Stomach (tissue), 9 donors: ENCODE measurements around the gene STX1A. TPM values are rescaled to one million over a fixed set of nuclear protein-coding genes. Genes with fewer than 3 reads are reported as not detected.
"Not testable (repeated sequence)": the region's sequence is repeated elsewhere in the genome, so short reads cannot be mapped to it uniquely, and the experiment has no call there.

Source experiments
- DNase-seq, 2 donors: peaks; one replicate each; pipeline versions ENCODE4 v3.0.0 to v3.0.0-alpha.2; 2013 to 2019
- H3K27ac ChIP-seq, 5 donors: fragments of 200-600 bp in 4 of 5; sonication (generic) in 4 of 5; one replicate each; pipeline ENCODE4 v1.5.1; 2013 to 2019; ENCODE audit warnings: mild to moderate bottlenecking in 1 of 5, moderate library complexity in 1 of 5
- H3K27me3 ChIP-seq, 3 donors: fragments of 200-600 bp; sonication (generic); one replicate each; pipeline ENCODE4 v1.5.1; 2017 to 2019; ENCODE audit warnings: mixed run types in 1 of 3
- H3K36me3 ChIP-seq, 4 donors: fragments of 200-600 bp; sonication (generic); 1 replicate in 3 of 4; 2 replicates in 1 of 4; pipeline ENCODE4 v1.5.1; 2016 to 2019
- H3K4me1 ChIP-seq, 4 donors: fragments of 200-600 bp; sonication (generic); one replicate each; pipeline ENCODE4 v1.5.1; 2016 to 2019
- H3K4me3 ChIP-seq, 4 donors: fragments of 200-600 bp; sonication (generic) in 3 of 4; one replicate each; pipeline ENCODE4 v1.5.1; 2016 to 2019; ENCODE audit warnings: mild to moderate bottlenecking in 1 of 4
- H3K9me3 ChIP-seq, 4 donors: fragments of 200-600 bp; sonication (generic); one replicate each; pipeline ENCODE4 v1.5.1; 2016 to 2019
- EP300 ChIP-seq: sonication (generic); formaldehyde crosslinking; IDR thresholded peaks from one replicate; pipeline ENCODE4 v1.6.1; 2017; ENCODE audit warnings: antibody characterized with exemption
- POLR2A ChIP-seq, 4 donors: fragments of 450-650 bp; IDR thresholded peaks; one replicate each; pipeline ENCODE4 v1.6.1; 2016; ENCODE audit warnings: antibody characterized with exemption in 4 of 4, control low read depth in 2 of 4, mild to moderate bottlenecking in 1 of 4, moderate library complexity in 1 of 4
- POLR2AphosphoS5 ChIP-seq, 3 donors: sonication (generic); formaldehyde crosslinking; IDR thresholded peaks; one replicate each; pipeline ENCODE4 v1.6.1; 2016; ENCODE audit warnings: antibody characterized with exemption in 3 of 3
- WGBS, 5 donors: extraction: QIAGEN DNeasy Blood & Tissue Kit in 3 of 5; methylation state at CpG; one replicate each; pipeline versions ENCODE4 v1.1.5 to v1.1.7; 2013 to 2018; 5-methylcytosine and 5-hydroxymethylcytosine counted together
- intact Hi-C: fragments of 100-400 bp; cut with DNase I; formaldehyde crosslinking; loops from one replicate; pipeline ENCODE4 v1.15.1; 2023; ENCODE audit warnings: low total_unique reads
- polyA plus RNA-seq, 3 donors: library from polyadenylated mRNA; stranded (reverse); fragments of 200-250 nt; gene quantifications; one replicate each; pipeline ENCODE4 v1.2.3, GENCODE V29; 2013
- total RNA-seq, 5 donors: library from RNA; depleted of rRNA; stranded (reverse); fragments of >200 nt; gene quantifications; one replicate each; pipeline versions ENCODE4 v1.1.0 to v1.2.3, GENCODE V29; 2014 to 2016
- TF ChIP-seq, protein P1 (sequence below), 7 experiments: fragments of 450-650 bp in 4 of 7; fragments of 200-600 bp in 3 of 7; sonication (generic) in 3 of 7; IDR thresholded peaks; one replicate each; pipeline ENCODE4 v1.5.1; 2016 to 2019; ENCODE audit warnings: antibody characterized with exemption in 7 of 7, control low read depth in 2 of 7, mild to moderate bottlenecking in 1 of 7
- donor health status: healthy with polysubstance abuse.
- donor health status: Bipolar disorder and iron deficiency.
- donor health status: healthy.

The STX1A gene
- total and polyA plus RNA-seq, 8 donors = 1.1 to 57.2 (median 4.2) TPM; not detected in 1

DNA sequence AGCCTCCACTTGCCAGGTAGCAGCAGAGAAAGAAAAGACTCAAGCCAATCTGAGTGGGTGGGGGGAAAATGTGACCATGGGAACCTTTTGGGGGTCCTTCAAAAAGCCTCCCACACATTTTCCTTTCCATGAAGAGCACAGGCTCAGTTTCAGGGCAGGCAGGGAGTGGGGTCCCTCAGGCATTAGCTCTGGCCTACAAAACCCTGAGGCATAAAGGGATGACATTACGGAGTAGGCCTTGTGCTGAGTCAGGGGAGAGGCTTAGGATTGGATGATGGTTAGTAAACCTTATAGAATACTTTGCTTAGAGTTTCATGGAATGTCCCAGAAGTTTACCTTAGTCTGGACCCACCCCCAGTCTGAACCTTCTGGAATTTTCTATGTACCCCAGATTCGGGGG is 39.8 kb downstream of the STX1A start:
- intact Hi-C loops = no loop called here
- H3K27me3 ChIP-seq = no peaks in the 10 kb centered on the region
- no peak for DNase-seq
- H3K4me3 ChIP-seq = no peak overlapping the region
- peaks cover 22 to 53% (median 48%) of the 10 kb centered on the region in 4 donors for H3K4me1 ChIP-seq
- peaks cover 0 to 26% (median 16%) of the 10 kb centered on the region in 4 donors for H3K36me3 ChIP-seq
- H3K27ac ChIP-seq = no peak overlapping the region
- no peaks in the 10 kb centered on the region for H3K9me3 ChIP-seq
- 78 to 94% (median 89%) methylated on average over 2 of the region's 2 CpGs for WGBS, 5 donors
- TF ChIP-seq POLR2AphosphoS5 (IDR thresholded peaks at IDR 0.05) (no peak), EP300 (no peak), POLR2A (IDR thresholded peaks at IDR 0.05) (no peak)
- TF ChIP-seq, protein P1, sequence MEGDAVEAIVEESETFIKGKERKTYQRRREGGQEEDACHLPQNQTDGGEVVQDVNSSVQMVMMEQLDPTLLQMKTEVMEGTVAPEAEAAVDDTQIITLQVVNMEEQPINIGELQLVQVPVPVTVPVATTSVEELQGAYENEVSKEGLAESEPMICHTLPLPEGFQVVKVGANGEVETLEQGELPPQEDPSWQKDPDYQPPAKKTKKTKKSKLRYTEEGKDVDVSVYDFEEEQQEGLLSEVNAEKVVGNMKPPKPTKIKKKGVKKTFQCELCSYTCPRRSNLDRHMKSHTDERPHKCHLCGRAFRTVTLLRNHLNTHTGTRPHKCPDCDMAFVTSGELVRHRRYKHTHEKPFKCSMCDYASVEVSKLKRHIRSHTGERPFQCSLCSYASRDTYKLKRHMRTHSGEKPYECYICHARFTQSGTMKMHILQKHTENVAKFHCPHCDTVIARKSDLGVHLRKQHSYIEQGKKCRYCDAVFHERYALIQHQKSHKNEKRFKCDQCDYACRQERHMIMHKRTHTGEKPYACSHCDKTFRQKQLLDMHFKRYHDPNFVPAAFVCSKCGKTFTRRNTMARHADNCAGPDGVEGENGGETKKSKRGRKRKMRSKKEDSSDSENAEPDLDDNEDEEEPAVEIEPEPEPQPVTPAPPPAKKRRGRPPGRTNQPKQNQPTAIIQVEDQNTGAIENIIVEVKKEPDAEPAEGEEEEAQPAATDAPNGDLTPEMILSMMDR (IDR thresholded peaks at IDR 0.05) = no peak

DNA sequence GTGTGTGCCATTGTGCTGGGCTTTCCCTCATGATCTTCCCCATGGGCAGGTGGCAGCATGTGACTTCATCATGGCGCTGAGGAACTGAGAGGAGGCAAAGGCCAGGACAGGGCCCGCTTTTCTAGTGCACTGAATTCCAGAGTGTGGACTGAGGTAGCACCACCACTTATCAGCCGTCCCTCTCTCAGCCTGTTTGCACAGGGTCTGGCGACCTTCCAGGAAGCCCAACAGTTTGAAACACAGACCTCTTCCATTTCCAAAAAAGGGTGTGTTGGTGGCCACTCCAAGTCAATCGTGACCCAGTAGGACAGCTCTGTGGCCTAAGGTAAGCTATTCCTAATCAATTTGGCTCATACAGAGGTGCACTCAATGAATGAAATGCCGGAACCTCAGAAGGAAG is 40.6 kb downstream of the STX1A start:
- H3K4me1 ChIP-seq = peaks cover 17 to 44% (median 39%) of the 10 kb centered on the region in 4 donors
- no peaks in the 10 kb centered on the region for H3K9me3 ChIP-seq
- H3K36me3 ChIP-seq = peaks cover 0 to 26% (median 16%) of the 10 kb centered on the region in 4 donors
- TF ChIP-seq POLR2AphosphoS5 (IDR thresholded peaks at IDR 0.05) = no peak
- TF ChIP-seq, protein P1 (IDR thresholded peaks at IDR 0.05) = no peak
- no peak for TF ChIP-seq POLR2A (IDR thresholded peaks at IDR 0.05)
- no peak for TF ChIP-seq EP300
- H3K27ac ChIP-seq = no peak overlapping the region
- WGBS, 5 donors = 40 to 66% (median 55%) methylated on average over 6 of the region's 6 CpGs
- intact Hi-C loops = no loop called here
- H3K27me3 ChIP-seq = no peaks in the 10 kb centered on the region
- no peak overlapping the region for H3K4me3 ChIP-seq
- no peak for DNase-seq

DNA sequence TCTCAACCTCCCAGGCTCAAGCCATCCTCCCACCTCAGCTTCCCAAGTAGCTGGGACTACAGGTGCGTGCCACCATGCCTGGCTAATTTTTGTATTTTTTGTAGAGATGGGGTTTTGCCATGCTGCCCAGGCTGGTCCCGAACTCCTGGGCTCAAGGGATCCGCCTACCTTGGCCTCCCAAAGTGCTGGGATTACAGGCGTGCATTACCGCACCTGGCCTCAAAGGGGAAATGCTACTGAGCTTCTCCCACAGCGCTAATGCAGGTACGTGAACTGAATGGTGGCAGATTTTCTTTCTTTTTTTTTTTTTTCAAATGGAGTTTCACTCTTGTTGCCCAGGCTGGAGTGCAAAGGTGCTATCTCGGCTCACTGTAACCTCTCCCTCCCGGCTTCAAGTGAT is 43.4 kb downstream of the STX1A start:
- WGBS, 5 donors = 61 to 68% (median 63%) methylated on average over 9 of the region's 9 CpGs
- H3K27ac ChIP-seq, intact Hi-C loops, H3K9me3 ChIP-seq, H3K27me3 ChIP-seq, DNase-seq, H3K4me3 ChIP-seq: not testable (repeated sequence)
- H3K36me3 ChIP-seq = peaks cover 0 to 26% (median 16%) of the 10 kb centered on the region in 4 donors
- peaks cover 2 to 25% (median 21%) of the 10 kb centered on the region in 4 donors for H3K4me1 ChIP-seq

DNA sequence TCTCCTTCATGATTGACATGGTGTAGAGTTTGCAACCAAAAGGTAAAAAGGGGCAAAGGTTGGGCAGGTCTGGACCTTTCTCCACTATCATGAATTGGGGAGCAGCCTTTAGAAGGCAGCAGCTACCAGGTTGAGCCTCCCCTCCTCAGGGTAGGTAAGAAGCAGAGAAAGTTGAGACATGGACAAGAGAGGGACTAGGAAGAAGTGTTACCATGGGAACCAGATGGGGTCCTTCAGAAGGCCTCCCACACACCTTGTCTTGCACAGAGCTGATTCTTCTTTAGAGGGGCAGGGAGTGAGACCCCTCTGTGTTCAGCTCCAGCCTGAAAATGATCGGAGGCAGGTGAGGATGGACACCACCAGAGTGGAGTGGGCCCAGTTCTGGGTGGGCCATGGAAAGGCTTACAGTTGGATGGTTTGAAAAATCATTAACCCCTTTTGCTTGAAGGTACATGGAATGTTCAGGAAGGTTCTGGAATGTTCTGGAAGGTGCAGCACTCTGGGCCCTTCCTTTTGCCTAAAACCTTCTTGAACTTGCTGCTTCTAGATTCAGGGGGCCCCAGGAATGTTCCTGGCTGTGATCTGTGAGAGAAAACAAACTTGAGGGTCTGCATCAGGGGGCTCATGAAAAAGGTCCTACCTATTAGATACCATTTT is 44.9 kb downstream of the STX1A start:
- peaks cover 0 to 10% (median 8%) of the 10 kb centered on the region in 4 donors for H3K4me1 ChIP-seq
- intact Hi-C loops = no loop called here
- 89 to 96% (median 93%) methylated on average over 1 of the region's 1 CpG; no CpG with 5 or more reads in 1 of the 5 donors for WGBS, 5 donors
- no peak overlapping the region for H3K27ac ChIP-seq
- no peaks in the 10 kb centered on the region for H3K27me3 ChIP-seq
- no peak for DNase-seq
- no peaks in the 10 kb centered on the region for H3K9me3 ChIP-seq
- TF ChIP-seq, protein P1 (IDR thresholded peaks at IDR 0.05) = no peak
- TF ChIP-seq EP300 (no peak), POLR2A (IDR thresholded peaks at IDR 0.05) (no peak), POLR2AphosphoS5 (IDR thresholded peaks at IDR 0.05) (no peak)
- peaks cover 0 to 23% (median 16%) of the 10 kb centered on the region in 4 donors for H3K36me3 ChIP-seq
- no peak overlapping the region for H3K4me3 ChIP-seq

DNA sequence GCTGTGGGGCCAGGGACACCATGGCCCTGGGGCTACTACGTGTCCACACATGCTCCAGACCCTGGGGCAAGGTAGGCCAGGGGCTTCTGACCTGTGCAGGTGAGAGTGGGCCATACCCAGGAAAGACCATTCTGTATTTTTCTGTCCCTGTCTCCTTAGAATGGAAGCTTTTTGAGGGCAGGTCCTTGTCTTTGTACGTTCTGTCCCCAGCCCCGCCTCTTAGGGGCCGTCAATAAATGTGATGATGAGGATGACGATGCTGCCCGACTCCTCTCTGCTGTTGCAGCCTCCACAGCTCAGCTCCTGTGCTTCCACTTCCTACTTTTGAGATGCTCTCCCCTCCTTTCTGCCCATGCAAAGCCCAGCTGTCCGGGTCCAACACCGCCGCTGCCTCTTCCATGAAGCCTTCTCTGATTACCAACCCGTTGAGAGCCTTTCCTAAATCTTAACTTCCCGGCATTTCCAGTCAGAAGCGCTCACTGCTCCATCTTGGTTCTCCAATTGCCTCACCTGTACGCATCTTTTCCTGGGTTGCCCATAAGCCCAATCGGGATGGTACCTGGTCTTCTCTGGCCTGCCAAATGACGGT is 47.5 kb downstream of the STX1A start:
- H3K4me1 ChIP-seq = peaks cover 18 to 22% (median 19%) of the 10 kb centered on the region in 4 donors
- intact Hi-C loops = no loop called here
- no peak overlapping the region for H3K27ac ChIP-seq
- TF ChIP-seq POLR2A (IDR thresholded peaks at IDR 0.05) (no peak), EP300 (no peak), POLR2AphosphoS5 (IDR thresholded peaks at IDR 0.05) (no peak)
- TF ChIP-seq, protein P1 (IDR thresholded peaks at IDR 0.05) = no peak
- H3K36me3 ChIP-seq = no peaks in the 10 kb centered on the region
- WGBS, 5 donors = 90 to 94% (median 92%) methylated on average over 15 of the region's 15 CpGs
- no peaks in the 10 kb centered on the region for H3K9me3 ChIP-seq
- no peak for DNase-seq
- peaks cover 0 to 15% (median 5%) of the 10 kb centered on the region in 3 donors for H3K27me3 ChIP-seq
- H3K4me3 ChIP-seq = no peak overlapping the region
